ENCODE measurements around the gene FABP7. TPM values are rescaled to one million over a fixed set of nuclear protein-coding genes. Genes with fewer than 3 reads are reported as not detected.

Gene FABP7
- total and polyA plus RNA-seq, 2 experiments from 2014 or later = 6.6 to 15.7 TPM

- TF ChIP-seq REST (IDR thresholded peaks at IDR 0.05; ENCODE audit: unreplicated experiment) = no peak
Measured at GRCh38 chr6:122788208-122788607, 8.7 kb downstream of the FABP7 start (continued).

- Histone ChIP-seq H4K20me1 (replicated peaks; ENCODE audit: insufficient read depth) (no peaks in the 10 kb centered on the region), H3K4me3 (peak overlapping the region; percentile 83), H3K4me2 (peak overlapping the region; percentile 78), H3K79me2 (replicated peaks; ENCODE audit: insufficient read depth) (no peaks in the 10 kb centered on the region), H3K36me3 (ENCODE audit: insufficient read depth) (no peaks in the 10 kb centered on the region), H3K4me1 (ENCODE audit: insufficient read depth) (peaks cover 46% of the 10 kb centered on the region), H3K27ac (ENCODE audit: low read depth) (0 out of 2 replicates have a peak overlapping the region, but pooled peaks have one; percentile 47), H2AFZ (peak overlapping the region; percentile 95), H3K27me3 (ENCODE audit: insufficient read depth) (peaks cover 38% of the 10 kb centered on the region), H3K9me2 (ENCODE audit: insufficient read depth) (no peaks in the 10 kb centered on the region), H3F3A (replicated peaks; ENCODE audit: low read depth) (peaks cover 11% of the 10 kb centered on the region; the same call in 1 of the 2 replicates)
- H3K27ac Mint-ChIP-seq = no peak overlapping the region
- H3K36me3 Mint-ChIP-seq (ENCODE audit: low read depth) = no peaks in the 10 kb centered on the region
- H3K27me3 Mint-ChIP-seq (ENCODE audit: insufficient read depth, low read depth, poor library complexity) = peaks cover 20% of the 10 kb centered on the region
- H3K9me3 Mint-ChIP-seq = no peaks in the 10 kb centered on the region
- peaks cover 47% of the 10 kb centered on the region for H3K4me1 Mint-ChIP-seq
- DNase-seq (ENCODE audit: low spot score) (peak; percentile 13), ATAC-seq (no peak)
- peak overlapping the region; percentile 88 for H3K4me3 Mint-ChIP-seq
- TF ChIP-seq EZH2 (IDR thresholded peaks at IDR 0.05; ENCODE audit: low read depth, unreplicated experiment) = no peak
- no peak for TF ChIP-seq ZNF114 (CRISPR knock-in tag; IDR thresholded peaks at IDR 0.05)
- no peak for TF ChIP-seq EZH2phosphoT487 (IDR thresholded peaks at IDR 0.05; ENCODE audit: unreplicated experiment)
- no peak for TF ChIP-seq ETS1 (IDR thresholded peaks at IDR 0.05)
- TF ChIP-seq STAT1 (IDR thresholded peaks at IDR 0.05; ENCODE audit: unreplicated experiment) = no peak
- no peak for TF ChIP-seq POLR2AphosphoS5 (IDR thresholded peaks at IDR 0.05; ENCODE audit: low read depth)
- TF ChIP-seq CTCF (conservative IDR thresholded peaks at IDR 0.05; ENCODE audit: low read depth in 2 of 2) = no peak
- no peak for TF ChIP-seq NANOG (IDR thresholded peaks at IDR 0.05; ENCODE audit: borderline replicate concordance)
Measured at GRCh38 chr6:122788663-122789181, 9.2 kb downstream of the FABP7 start.

All from GM23338 (cell line).